GM23338 (cell line): ENCODE data around the gene TNFSF12. TPM values are rescaled to one million over a fixed set of nuclear protein-coding genes. Genes with fewer than 3 reads are reported as not detected.

Experiments
- ATAC-seq: fragments of 200-7000 bp; cut with Tn5 transposase; 3 replicates; pipeline ENCODE4 v1.9.1; 2020
- DNase-seq: peaks from one replicate; pipeline ENCODE4 v3.0.0-alpha.2; 2015; ENCODE audit warnings: low spot score
- H2AFZ ChIP-seq: fragments of 200-600 bp; sonication (generic); 2 replicates; pipeline ENCODE4 v1.8.0; 2016; ENCODE audit warnings: antibody characterized with exemption, mild to moderate bottlenecking, moderate library complexity
- H3F3A ChIP-seq: fragments of 200-600 bp; sonication (generic); replicated peaks from 2 replicates; pipeline ENCODE4 v1.8.0; 2017; ENCODE audit warnings: antibody characterized with exemption, mixed run types, low read depth
- H3K27ac ChIP-seq: fragments of 200-600 bp; sonication (generic); 2 replicates; pipeline ENCODE4 v1.6.1; 2016; ENCODE audit warnings: low read depth
- H3K27me3 ChIP-seq: fragments of 200-600 bp; sonication (generic); 2 replicates; pipeline ENCODE4 v1.8.0; 2016; ENCODE audit warnings: mild to moderate bottlenecking, mixed run types, moderate library complexity; ENCODE audit not compliant: insufficient read depth
- H3K36me3 ChIP-seq: fragments of 200-600 bp; sonication (generic); 2 replicates; pipeline ENCODE4 v1.8.0; 2016; ENCODE audit warnings: mild to moderate bottlenecking; ENCODE audit not compliant: insufficient read depth
- H3K4me1 ChIP-seq: fragments of 200-600 bp; sonication (generic); 2 replicates; pipeline ENCODE4 v1.8.0; 2016; ENCODE audit warnings: mild to moderate bottlenecking, moderate library complexity; ENCODE audit not compliant: insufficient read depth
- H3K4me2 ChIP-seq: fragments of 200-600 bp; sonication (generic); 2 replicates; pipeline ENCODE4 v1.7.1; 2017; ENCODE audit warnings: mixed run types
- H3K4me3 ChIP-seq: fragments of 200-600 bp; sonication (generic); 2 replicates; pipeline ENCODE4 v1.6.1; 2016; ENCODE audit warnings: mixed run types
- H3K79me2 ChIP-seq: fragments of 200-600 bp; sonication (generic); replicated peaks from 2 replicates; pipeline ENCODE4 v1.8.0; 2017; ENCODE audit warnings: mild to moderate bottlenecking; ENCODE audit not compliant: insufficient read depth
- H3K9me2 ChIP-seq: fragments of 200-600 bp; sonication (generic); 2 replicates; pipeline ENCODE4 v1.8.0; 2017; ENCODE audit not compliant: insufficient read depth
- H4K20me1 ChIP-seq: fragments of 200-600 bp; sonication (generic); replicated peaks from 2 replicates; pipeline ENCODE4 v1.8.0; 2017; ENCODE audit warnings: mild to moderate bottlenecking; ENCODE audit not compliant: insufficient read depth
- H3K27ac Mint-ChIP-seq: 2 replicates; pipeline ENCODE4 v1.8.0; 2020; ENCODE audit warnings: inconsistent platforms, mild to moderate bottlenecking, moderate library complexity, mixed read lengths
- H3K27me3 Mint-ChIP-seq: 3 replicates; pipeline ENCODE4 v1.8.0; 2022; ENCODE audit warnings: low read depth, mild to moderate bottlenecking, moderate library complexity, mixed read lengths, inconsistent platforms; ENCODE audit not compliant: insufficient read depth, poor library complexity
- H3K36me3 Mint-ChIP-seq: 3 replicates; pipeline ENCODE4 v1.8.0; 2021; ENCODE audit warnings: low read depth, mild to moderate bottlenecking, inconsistent platforms, moderate library complexity, mixed read lengths
- H3K4me1 Mint-ChIP-seq: 3 replicates; pipeline ENCODE4 v1.8.0; 2020; ENCODE audit warnings: mild to moderate bottlenecking, inconsistent platforms, mixed read lengths
- H3K4me3 Mint-ChIP-seq: 3 replicates; pipeline ENCODE4 v1.8.0; 2021; ENCODE audit warnings: moderate library complexity, mild to moderate bottlenecking, inconsistent platforms, mixed read lengths
- H3K9me3 Mint-ChIP-seq: 3 replicates; pipeline ENCODE4 v1.8.0; 2020; ENCODE audit warnings: moderate library complexity, mild to moderate bottlenecking, inconsistent platforms, mixed read lengths
- CTCF ChIP-seq, 2 experiments: fragments of 200-600 bp in 1 of 2; sonication (generic) in 1 of 2; conservative IDR thresholded peaks; 2 replicates each; pipeline versions ENCODE4 v1.5.1 to v1.6.1; 2016 to 2017; ENCODE audit warnings: antibody characterized with exemption in 2 of 2, low read depth in 2 of 2, mild to moderate bottlenecking in 2 of 2, moderate library complexity in 1 of 2
- ETS1 ChIP-seq: IDR thresholded peaks from 2 replicates; pipeline ENCODE4 v1.6.1; 2016; ENCODE audit warnings: antibody characterized with exemption
- EZH2 ChIP-seq: fragments of 200-600 bp; sonication (generic); IDR thresholded peaks from one replicate; pipeline ENCODE4 v1.8.0; 2017; ENCODE audit warnings: antibody characterized with exemption, mild to moderate bottlenecking, low read depth; ENCODE audit not compliant: unreplicated experiment
- EZH2phosphoT487 ChIP-seq: fragments of 200-600 bp; sonication (generic); IDR thresholded peaks from one replicate; pipeline ENCODE4 v1.8.1; 2018; ENCODE audit warnings: antibody characterized with exemption; ENCODE audit not compliant: unreplicated experiment
- JUNB ChIP-seq: IDR thresholded peaks from one replicate; pipeline ENCODE4 v1.6.1; 2016; ENCODE audit warnings: antibody characterized with exemption; ENCODE audit not compliant: unreplicated experiment
- POLR2AphosphoS5 ChIP-seq: IDR thresholded peaks from 2 replicates; pipeline ENCODE4 v1.6.1; 2016; ENCODE audit warnings: antibody characterized with exemption, low read depth
- REST ChIP-seq: IDR thresholded peaks from one replicate; pipeline ENCODE4 v1.6.1; 2018; ENCODE audit warnings: antibody characterized with exemption; ENCODE audit not compliant: unreplicated experiment
- ZNF114 ChIP-seq: fragments of 250-450 bp; sonication (Bioruptor Pico); IDR thresholded peaks from 2 replicates; pipeline ENCODE4 v1.5.0; 2020; ENCODE audit warnings: mild to moderate bottlenecking, moderate library complexity
- ZNF462 ChIP-seq: fragments of 250-450 bp; sonication (Bioruptor Pico); IDR thresholded peaks from 2 replicates; pipeline ENCODE4 v1.5.0; 2020; ENCODE audit warnings: mild to moderate bottlenecking, moderate library complexity
- polyA plus RNA-seq: library from polyadenylated mRNA; unstranded; fragments of >200 nt; fragmentation: Nextera tagmentation; extraction: Ambion mirVana; gene quantifications from 2 replicates; pipeline ENCODE4 v1.2.1, GENCODE V29; 2016
- total RNA-seq: library from RNA; depleted of rRNA; stranded (reverse); fragments of >200 nt; shearing (Covaris generic); gene quantifications from 2 replicates; pipeline ENCODE4 v1.2.3, GENCODE V29; 2014

TNFSF12 gene
- total and polyA plus RNA-seq, 2 experiments from 2014 or later: 3.5 to 6.0 TPM

DNA sequence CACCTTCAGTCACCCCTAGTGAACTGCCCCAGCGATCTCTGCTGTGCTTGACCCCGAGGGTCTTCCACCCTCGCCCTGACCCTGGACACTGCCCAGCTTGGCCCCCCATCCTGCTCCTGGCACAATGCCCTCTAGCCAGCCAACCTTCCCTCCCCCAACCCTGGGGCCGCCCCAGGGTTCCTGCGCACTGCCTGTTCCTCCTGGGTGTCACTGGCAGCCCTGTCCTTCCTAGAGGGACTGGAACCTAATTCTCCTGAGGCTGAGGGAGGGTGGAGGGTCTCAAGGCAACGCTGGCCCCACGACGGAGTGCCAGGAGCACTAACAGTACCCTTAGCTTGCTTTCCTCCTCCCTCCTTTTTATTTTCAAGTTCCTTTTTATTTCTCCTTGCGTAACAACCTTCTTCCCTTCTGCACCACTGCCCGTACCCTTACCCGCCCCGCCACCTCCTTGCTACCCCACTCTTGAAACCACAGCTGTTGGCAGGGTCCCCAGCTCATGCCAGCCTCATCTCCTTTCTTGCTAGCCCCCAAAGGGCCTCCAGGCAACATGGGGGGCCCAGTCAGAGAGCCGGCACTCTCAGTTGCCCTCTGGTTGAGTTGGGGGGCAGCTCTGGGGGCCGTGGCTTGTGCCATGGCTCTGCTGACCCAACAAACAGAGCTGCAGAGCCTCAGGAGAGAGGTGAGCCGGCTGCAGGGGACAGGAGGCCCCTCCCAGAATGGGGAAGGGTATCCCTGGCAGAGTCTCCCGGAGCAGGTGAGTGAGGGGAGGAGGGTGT, 9.9 kb downstream of the TNFSF12 start, which contains the start of gene TNFSF13 (continued):
- no peak for TF ChIP-seq CTCF (conservative IDR thresholded peaks at IDR 0.05; ENCODE audit: low read depth in 2 of 2)

- Histone ChIP-seq H2AFZ (no peak overlapping the region), H3K27me3 (no peaks in the 10 kb centered on the region), H3K9me2 (no peaks in the 10 kb centered on the region), H3K4me3 (peak overlapping the region; percentile 96; the same call in 1 of the 2 replicates), H3K79me2 (peaks cover 26% of the 10 kb centered on the region), H3K4me1 (peaks cover 45% of the 10 kb centered on the region), H3K27ac (peak overlapping the region; percentile 86), H3K4me2 (peak overlapping the region; percentile 49), H3F3A (peaks cover 33% of the 10 kb centered on the region), H4K20me1 (peaks cover 6% of the 10 kb centered on the region), H3K36me3 (peaks cover 7% of the 10 kb centered on the region; the same call in 1 of the 2 replicates)
- DNase-seq (no peak), ATAC-seq (no peak)
- H3K4me3 Mint-ChIP-seq: peak overlapping the region; percentile 93
- H3K27me3 Mint-ChIP-seq: peaks cover 27% of the 10 kb centered on the region
- no peaks in the 10 kb centered on the region for H3K9me3 Mint-ChIP-seq
- peaks cover 17% of the 10 kb centered on the region for H3K36me3 Mint-ChIP-seq
- peak overlapping the region; percentile 92 for H3K27ac Mint-ChIP-seq
- peaks cover 56% of the 10 kb centered on the region for H3K4me1 Mint-ChIP-seq
- no peak for TF ChIP-seq POLR2AphosphoS5
- no peak for TF ChIP-seq EZH2phosphoT487
- TF ChIP-seq JUNB: no peak
- TF ChIP-seq ETS1: no peak
- no peak for TF ChIP-seq ZNF114
- no peak for TF ChIP-seq EZH2
- TF ChIP-seq ZNF462 (CRISPR knock-in tag): no peak
- TF ChIP-seq REST: no peak
Observed at GRCh38 chr17:7559320-7560171, 10.7 kb downstream of the TNFSF12 start.
